NCI-H345 treated with DMSO at 0.1 percent for 48 hours (cell line): Measurements from ENCODE around the gene DOCK2.
"Not testable (repeated sequence)": the region's sequence is repeated elsewhere in the genome, so short reads cannot be mapped to it uniquely, and the experiment has no call there.

Source experiments
- DNase-seq: peaks from one replicate; lab custom pipeline; 2025; ENCODE audit not compliant: unreplicated experiment; lab: John Stamatoyannopoulos, UW

Gene DOCK2

GRCh38 chr5:170077526-170077925, 440.5 kb downstream of the DOCK2 start:
- DNase-seq, result no peak

GRCh38 chr5:170078458-170078857, 441.4 kb downstream of the DOCK2 start:
- no peak for DNase-seq

GRCh38 chr5:170078931-170079330, 441.9 kb downstream of the DOCK2 start:
- DNase-seq, result no peak

- no peak for DNase-seq
These were observed 443.1 kb downstream of the DOCK2 start for GRCh38 chr5:170080217-170080616.

- no peak for DNase-seq
These were observed 443.8 kb downstream of the DOCK2 start for GRCh38 chr5:170080786-170081445.

- DNase-seq, result no peak
These were observed 444.5 kb downstream of the DOCK2 start for GRCh38 chr5:170081616-170082015.

GRCh38 chr5:170082701-170083100, 445.6 kb downstream of the DOCK2 start:
- no peak for DNase-seq

GRCh38 chr5:170087168-170087817, 450.2 kb downstream of the DOCK2 start:
- no peak for DNase-seq

- no peak for DNase-seq
These were observed 455.5 kb downstream of the DOCK2 start for GRCh38 chr5:170092455-170093101.

GRCh38 chr5:170094329-170094728, 457.3 kb downstream of the DOCK2 start:
- not testable (repeated sequence) for DNase-seq

- DNase-seq, result no peak
These were observed 458.6 kb downstream of the DOCK2 start for GRCh38 chr5:170095646-170096045.

- no peak for DNase-seq
These were observed 460.9 kb downstream of the DOCK2 start for GRCh38 chr5:170097934-170098333.

GRCh38 chr5:170100066-170100943, 463.2 kb downstream of the DOCK2 start:
- DNase-seq, result peak; percentile 63

GRCh38 chr5:170103447-170103846, 466.4 kb downstream of the DOCK2 start:
- DNase-seq, result no peak

- no peak for DNase-seq
These were observed 467.2 kb downstream of the DOCK2 start for GRCh38 chr5:170104299-170104698.

- no peak for DNase-seq
These were observed 467.6 kb downstream of the DOCK2 start for GRCh38 chr5:170104710-170105109.

GRCh38 chr5:170105642-170106611, 468.9 kb downstream of the DOCK2 start, which contains the start of gene FOXI1:
Gene FOXI1, plus strand, starts transcription at chr5:170105897. Its CDS starts 61 bp downstream, at chr5:170105958.
- DNase-seq, result no peak

- DNase-seq, result no peak
These were observed 470.6 kb downstream of the DOCK2 start for GRCh38 chr5:170107674-170108073.

- no peak for DNase-seq
These were observed 471.3 kb downstream of the DOCK2 start for GRCh38 chr5:170108266-170108785.
